HG03025 (cell line): ENCODE measurements around the gene CORO7.
"Not testable (repeated sequence)": the region's sequence is repeated elsewhere in the genome, so short reads cannot be mapped to it uniquely, and the experiment has no call there.

Experiments used
- ATAC-seq: cut with Tn5 transposase; IDR thresholded peaks from one replicate; pipeline ENCODE4 v1.9.1; 2021; ENCODE audit warnings: mild to moderate bottlenecking, moderate library complexity; ENCODE audit not compliant: unreplicated experiment, low FRiP score

CORO7 gene

DNA sequence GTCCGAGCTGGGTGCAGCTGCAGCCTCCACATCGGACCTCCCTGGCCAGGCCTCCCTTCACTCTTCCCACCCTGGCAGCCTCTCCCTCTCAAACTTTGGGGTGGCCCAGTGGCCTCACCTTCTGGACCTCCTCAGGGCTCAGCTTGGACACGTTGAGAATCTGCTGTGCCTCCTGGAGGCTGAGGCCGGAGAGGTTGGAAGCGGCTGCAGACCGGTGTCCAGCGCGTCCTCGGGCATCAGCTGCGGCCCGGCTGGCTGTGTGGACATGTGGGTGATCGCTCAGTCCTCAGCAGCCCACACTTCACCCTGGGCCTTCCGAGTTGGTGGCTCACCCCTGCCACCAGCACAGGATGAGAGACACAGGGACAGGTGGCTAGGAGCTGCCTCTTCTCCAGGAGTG lies 75.1 kb downstream of the CORO7 start:
- no peak for ATAC-seq

DNA sequence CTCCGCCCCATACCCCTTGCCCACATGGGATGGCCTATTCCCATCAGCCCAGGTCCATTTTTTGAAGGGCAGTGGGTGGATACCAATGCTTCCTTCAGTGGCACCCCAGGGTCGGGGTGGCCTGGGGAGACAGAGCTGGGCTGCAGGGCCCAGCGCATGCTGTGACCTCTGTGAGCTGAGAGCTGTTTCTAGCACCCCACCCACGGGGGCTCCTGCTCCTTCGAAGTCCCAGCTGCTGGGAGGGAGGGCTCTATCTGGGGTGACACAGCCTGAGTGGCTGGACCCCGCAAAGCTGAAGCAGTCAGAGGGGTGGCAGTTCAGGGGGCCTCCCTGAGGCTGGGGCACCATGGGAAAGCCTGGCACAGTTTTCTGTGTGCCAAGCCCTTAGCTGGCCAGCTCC lies 76.0 kb downstream of the CORO7 start:
- ATAC-seq: no peak

DNA sequence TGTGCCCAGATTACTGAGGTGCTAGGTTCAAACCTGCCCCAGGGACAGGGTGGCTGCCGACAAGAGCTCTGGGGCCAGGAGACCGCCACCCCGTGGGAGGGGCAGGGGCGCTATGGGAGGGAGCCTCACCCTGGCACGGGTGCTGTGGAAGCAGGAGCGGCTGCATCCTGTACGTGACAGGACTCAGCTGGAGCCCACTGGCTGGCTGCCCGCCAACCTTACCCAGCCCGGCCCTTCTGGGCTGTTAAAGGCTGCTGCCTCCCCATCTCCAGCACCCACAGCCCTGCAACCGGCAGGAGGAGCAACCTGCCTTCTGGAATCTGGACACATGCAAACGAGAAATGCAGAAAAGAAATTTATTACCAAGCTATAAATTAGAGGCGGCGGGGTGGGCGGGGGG lies 76.5 kb downstream of the CORO7 start:
- no peak for ATAC-seq

DNA sequence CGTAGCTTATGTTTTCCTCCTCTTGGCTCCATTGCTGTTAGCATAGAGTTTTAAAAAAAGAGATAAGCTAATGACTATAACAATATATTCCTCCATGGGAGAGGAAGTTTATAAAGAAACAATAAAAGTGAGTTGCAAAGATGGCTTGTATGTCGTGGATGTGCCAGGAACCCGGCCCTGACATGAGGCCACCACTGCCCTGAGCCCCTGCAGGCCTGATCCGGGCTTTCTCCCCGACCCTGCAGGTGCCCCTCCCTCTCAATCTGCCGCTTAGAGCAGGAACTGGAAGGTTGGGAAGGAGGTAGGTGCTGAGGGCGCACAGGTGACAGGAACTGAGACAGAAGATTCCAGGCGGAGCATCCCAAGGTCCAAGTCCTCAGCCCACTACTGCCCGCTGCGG lies 76.9 kb downstream of the CORO7 start:
- no peak for ATAC-seq

DNA sequence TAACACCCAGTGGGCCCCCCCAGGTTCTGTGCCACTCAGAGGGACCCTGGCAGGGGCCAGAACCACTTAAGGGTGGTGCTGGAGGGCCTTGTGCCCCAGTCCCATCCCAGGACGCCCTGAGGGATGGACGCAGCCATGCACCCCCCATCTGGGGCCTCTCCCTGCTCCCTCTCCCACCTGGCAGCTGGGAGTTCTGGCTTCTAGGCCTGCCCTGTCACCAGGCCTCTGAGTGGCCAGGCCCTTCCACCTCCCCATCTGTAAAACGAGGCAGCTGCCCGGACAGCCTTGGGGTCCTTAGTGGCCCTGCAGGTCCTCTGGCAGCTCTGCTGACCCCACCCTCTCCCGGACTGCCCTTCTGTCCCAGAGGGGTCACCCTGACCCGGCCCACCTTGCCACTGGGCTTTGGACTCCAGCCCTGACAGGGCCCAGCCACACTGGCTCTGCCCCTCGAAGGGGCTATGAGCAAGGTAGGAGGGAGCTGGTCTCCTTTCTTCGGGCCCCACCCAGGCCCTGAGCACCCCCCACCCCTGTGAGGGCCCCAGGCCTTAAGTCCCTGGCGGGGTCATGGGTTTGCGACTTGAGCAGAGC lies 77.6 kb downstream of the CORO7 start:
- ATAC-seq: no peak

DNA sequence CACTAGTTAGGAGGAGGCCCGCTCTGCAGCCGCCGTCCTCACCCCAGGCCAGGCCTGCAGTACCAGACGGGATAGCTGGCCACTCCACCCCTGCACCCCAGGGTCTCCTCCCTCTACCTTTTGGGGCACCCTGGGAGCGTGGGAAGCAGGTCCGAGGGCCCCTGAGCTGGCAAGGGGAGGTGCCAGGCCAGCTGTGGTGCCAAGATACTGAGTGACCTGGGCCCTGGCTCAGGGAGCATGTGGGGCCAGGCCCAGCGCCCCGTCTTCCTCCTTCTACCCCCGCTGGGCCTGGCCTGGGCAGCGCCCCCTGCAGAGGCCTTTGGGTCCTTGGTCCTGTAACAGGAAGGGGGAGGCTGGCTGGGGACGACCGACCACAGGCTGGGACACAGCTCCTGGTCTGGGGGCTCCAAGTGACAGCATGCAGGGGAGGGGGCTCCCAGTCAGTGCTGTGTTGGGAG lies 78.2 kb downstream of the CORO7 start:
- ATAC-seq: no peak

DNA sequence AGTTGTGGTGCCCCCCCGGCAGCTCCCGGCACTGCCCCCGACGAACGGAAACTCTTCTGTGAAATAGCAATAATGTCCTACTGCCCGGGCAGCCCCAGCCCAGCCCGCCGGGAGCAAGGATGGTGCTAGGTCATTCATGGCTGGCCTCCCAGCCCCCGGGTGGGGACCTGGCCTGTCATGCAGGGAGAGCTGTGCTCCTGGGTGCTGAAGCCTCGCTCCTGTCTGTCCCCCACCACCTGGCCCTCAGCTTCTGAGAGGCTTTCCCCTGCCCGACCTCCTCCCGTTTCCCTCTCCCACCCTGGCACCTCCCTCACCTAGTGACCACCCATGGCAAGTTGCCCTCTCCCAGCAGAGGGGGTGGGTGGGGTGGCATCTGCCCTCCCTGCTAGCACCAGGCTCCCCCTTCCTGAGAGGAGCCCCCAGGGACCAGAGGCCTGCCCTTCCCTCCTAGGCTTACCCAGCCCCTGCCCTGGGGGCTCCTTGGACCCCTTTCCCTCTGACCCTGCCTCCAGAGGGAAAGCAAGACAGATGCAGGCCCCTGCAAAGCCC lies 78.8 kb downstream of the CORO7 start:
- no peak for ATAC-seq

DNA sequence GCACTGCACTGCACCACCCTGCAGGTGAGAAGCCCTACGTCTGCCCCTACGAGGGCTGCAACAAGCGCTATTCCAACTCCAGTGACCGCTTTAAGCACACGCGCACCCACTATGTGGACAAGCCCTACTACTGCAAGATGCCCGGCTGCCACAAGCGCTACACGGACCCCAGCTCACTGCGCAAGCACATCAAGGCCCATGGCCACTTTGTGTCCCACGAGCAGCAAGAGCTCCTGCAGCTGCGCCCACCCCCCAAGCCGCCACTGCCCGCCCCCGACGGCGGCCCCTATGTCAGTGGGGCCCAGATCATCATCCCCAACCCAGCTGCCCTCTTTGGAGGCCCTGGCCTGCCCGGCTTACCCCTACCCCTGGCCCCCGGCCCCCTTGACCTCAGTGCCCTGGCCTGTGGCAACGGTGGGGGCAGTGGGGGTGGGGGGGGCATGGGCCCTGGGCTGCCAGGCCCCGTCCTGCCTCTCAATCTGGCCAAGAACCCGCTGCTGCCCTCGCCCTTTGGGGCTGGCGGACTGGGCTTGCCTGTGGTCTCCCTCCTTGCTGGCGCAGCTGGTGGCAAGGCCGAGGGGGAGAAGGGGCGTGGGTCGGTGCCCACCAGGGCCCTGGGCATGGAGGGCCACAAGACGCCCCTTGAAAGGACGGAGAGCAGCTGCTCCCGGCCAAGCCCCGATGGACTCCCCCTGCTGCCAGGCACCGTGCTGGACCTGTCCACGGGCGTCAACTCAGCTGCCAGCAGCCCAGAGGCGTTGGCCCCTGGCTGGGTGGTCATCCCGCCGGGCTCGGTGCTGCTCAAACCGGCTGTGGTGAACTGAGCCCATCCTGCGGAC lies 79.5 kb downstream of the CORO7 start:
- ATAC-seq: no peak

DNA sequence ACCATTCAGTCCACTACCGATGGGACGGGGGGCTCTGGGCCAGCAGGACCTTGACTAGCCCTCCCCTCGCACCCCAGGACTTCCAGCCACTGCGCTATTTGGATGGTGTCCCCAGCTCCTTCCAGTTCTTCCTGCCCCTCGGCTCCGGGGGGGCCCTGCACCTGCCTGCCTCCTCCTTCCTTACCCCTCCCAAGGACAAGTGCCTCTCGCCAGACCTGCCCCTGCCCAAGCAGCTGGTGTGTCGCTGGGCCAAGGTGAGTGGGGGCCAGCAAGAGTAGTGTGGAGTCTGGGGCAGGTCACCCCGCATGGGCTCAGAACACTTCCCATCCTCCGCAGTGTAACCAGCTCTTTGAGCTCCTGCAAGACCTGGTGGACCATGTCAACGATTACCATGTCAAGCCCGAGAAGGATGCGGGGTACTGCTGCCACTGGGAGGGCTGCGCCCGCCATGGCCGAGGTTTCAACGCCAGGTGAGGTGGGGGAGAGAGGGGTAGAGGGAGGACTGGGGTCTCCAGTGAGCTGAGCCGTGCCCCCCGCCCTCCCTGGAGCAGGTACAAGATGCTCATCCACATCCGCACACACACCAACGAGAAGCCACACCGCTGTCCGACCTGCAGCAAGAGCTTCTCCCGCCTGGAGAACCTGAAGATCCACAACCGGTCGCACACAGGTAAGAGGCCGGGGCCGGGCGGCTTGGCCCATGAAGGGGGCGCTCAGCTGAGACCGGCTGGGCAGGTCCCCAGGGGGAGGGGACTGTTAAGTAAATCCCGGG lies 81.5 kb downstream of the CORO7 start:
- no peak for ATAC-seq

DNA sequence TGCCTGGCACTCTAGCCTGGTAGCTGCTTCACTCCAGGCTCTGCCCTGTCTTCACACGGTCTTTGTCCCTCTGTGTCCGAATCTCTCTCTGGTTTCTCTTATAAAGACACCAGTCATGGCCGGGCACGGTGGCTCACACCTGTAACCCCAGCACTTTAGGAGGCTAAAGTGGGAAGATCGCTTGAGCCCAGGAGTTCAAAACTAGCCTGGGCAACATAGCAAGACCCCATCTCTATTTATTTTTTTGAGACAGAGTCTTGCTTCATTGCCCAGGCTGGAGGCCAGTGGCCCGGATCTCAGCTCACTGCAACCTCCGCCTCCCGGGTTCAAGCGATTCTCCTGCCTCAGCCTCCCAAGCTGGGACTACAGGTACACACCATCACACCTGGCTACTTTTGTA lies 82.7 kb downstream of the CORO7 start:
- ATAC-seq: not testable (repeated sequence)

DNA sequence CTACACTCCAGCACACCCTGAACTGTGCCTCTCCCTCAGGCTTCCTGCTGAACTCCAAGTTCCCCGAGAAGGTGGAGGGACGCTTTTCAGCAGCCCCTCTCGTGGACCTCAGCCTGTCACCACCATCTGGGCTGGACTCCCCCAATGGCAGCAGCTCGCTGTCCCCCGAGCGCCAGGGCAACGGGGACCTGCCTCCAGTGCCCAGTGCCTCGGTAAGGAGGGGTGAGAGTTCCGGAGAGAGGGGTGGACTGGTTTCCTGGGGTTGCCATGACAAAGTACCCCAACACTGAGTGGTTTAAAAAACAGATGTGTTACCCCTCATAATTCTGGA lies 83.1 kb downstream of the CORO7 start:
- ATAC-seq: no peak

DNA sequence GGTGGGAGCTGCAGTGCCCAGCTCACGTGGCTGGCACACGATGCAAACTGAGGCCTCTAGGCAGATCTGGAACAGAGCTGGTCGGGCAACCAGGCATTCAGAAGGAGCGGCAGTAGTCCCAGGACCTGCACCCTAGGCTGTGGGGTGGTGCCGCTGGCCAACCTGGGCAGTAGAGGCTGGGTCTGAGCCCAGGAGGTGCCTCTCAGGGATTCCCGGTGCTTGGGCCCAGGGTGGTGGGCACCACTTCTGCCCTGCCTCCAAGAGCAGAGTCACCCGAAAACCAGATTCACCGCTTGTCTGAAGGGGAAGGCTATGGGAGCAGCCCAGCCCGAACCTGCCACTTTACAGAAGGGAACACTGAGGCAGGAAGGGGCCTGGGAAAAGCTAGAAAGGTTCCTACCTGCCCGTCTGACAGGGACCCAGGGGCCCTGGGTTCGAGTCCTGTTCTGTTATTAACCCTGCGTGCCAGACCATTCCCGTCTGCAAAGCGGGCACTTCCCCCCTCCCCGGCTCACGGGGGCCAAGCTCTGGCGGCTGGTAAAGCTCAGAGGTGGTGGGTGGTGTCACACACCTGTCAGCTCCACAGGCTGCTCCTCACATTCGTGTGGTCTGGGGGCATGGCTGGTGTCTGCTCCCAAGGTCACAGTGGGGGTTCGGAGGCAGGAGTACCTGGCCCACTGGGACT lies 83.6 kb downstream of the CORO7 start:
- ATAC-seq: no peak

DNA sequence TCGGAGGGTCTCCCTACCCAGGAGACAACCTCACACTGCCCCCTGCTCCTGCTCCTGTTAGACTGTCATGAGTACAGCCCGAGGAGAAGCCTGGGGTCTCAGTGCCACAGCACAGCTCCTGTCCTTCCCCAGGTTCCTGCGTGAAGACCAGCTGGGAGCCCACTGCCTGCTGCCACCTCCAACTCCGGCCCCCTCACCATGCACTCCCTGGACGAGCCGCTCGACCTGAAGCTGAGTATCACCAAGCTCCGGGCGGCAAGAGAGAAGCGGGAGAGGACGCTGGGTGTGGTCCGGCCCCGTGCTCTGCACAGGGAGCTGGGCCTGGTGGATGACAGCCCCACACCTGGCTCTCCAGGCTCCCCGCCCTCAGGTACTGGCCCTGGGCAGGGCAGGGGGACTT lies 84.3 kb downstream of the CORO7 start:
- no peak for ATAC-seq

DNA sequence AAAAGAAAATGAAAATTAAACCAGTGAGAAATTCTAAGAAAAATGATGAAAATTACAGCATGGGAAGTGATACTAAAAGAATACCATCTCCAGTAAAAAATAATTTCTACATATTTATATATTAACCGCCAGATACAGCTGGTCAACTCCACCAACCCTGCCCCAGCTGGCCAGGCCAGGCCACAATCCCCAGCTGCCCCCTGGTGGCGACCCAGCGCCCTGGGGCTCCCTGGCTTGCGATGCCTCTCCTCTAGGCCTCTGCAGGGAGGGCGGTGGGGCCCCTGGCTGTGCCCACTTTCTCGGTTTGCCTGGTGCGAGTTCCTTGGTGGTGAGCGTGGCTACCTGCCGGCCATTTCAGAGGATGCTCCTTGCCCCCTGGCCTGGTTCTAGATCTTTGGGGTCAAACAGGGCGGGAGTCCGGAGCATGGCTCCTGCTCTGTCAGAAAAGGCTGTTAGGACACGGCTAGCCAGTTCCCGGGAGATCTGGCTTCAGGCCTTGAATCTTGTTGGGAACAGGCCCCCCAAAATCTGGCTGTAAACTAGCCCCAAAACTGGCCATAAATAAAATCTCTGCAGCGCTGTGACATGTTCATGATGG lies 86.0 kb downstream of the CORO7 start:
- ATAC-seq: no peak

DNA sequence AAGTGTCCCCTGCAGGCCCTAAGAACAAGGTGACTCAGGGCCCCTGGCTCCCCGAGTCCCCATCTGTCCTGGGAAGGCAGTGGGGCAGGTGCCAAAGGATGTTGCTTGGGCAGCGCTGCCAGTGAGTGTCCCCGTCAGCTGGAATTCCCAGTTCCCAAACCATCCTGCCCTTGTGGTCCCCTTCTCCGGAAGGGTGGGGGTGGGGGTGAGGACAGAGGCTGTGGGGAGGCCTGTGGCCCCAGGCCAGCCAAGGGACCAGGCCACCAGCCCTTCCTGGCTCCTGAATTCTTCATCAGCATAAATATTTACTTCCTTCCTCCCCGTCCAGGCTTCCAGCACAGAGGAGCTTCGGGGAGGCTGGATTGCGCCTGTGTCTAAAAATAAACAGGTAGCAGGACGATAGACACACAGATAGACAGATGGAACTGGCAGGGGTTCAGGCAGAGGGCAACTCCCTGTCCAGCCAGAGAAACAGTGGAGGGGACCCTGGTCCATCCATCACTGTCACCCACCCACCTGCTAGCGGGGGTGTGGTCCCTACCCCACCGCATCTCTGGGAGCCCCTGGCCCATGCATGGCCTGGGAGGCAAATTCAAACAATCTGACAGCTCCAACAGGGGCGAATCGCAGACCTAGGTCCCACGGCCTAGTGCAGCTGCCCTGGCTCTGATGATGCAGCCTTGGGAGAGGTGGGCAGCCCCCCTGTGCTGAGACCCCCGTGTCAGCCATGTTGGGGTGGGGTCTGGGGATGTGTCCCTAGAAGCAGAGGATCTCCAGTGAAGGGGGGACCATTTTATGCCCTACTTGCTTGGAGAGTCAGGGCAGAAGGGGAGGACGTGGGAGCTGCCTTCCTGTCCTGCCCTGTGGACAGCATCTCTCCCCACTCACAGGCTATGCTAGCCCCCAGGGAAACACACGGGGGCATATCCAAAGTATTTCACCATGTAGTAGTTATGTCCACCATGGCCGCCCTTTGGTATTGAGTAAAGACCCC lies 87.3 kb downstream of the CORO7 start:
- no peak for ATAC-seq

DNA sequence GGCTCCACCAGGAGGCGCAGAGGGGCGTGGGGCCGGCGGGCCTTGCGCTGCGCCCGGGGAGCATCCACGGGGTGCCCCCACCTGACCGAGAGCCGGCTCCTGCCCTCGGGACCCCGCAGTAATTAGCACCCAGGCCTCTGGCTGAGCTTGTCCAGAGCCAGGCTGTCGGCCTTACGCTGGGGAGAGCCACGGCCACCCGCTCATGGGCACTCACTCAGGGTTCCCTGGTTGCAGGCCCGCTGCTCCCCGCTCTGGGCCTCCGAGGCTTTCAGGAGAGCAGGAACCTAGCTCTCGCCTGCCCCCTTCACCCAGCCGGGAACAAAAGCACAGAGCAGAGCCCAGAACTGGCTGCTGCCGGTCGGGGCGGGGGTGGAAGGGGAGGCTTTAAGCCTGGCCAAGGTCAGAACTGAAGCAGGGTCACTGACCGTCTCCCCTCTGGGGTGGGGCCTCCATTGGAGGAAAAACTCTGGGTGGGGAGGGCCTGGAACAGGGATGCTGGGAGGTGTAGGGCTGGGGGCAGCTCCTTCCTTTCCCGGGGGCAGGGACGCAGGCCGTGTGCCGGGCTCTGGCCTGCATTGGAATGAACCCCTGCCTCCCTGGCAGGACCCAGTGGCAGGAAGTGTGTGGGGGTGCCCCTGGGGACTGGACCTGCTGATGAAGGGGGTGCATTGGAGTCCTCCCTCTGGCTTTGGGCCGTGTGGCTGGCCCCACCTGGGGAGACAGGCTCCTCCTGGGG lies 88.2 kb downstream of the CORO7 start:
- ATAC-seq: no peak

DNA sequence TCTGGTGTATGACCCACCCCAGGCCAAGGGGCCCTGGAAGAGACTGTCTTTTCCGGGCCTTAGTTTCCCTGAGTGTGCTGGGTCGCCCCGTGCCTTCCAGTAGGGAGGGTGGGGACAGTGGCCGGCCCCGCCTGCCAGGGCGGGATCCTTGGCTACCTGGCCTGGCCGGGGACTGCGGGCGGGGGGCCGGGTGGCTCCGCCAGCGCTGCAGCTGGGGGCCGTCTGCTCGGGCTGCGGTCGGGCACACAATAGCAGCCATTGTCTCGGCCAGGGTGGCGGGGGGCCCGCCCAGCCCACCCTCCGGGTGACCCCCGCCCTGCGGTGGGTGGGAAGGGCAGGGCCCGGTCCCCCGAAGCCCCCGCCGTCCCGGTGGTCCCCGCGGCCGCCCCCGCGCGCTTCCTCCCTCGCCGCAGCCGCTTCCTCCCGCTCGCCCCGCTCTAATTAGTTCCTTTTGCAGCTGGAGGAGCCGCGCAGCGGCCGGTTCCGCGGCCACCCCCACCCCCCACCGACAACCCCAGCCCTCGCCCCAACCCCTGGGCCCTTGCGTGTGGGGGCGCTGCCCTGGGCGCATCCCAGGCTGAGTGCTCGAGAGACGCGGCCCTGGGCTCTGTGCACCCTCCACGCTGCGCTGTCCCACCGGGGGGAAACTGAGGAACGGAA lies 88.9 kb downstream of the CORO7 start:
- ATAC-seq: no peak

DNA sequence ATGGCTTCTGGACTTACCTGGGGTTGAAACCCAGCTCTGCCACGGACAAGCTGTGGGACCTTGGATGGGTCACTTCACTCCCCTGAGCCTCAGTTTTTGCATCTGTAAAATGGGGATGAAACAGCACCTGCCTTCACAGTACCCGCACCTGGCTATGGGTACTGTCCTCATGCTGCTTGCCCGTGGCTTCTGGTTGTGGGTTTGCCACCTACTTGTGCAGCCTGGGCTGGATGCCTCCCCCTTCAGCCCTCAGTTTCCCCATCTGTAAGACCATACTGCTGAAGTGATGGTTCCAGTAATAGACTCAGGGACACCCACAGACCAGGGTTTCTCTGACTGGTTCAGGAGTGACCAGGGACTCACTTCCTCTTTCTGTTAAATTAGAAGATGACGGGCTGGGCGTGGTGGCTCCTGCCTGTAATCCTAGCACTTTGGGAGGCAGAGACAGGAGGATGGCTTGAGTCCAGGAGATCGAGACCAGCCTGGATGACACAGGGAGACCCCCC lies 91.1 kb downstream of the CORO7 start:
- ATAC-seq: no peak
